ENCODE results near the gene SPOCD1. TPM values are rescaled to one million over a fixed set of nuclear protein-coding genes. Genes with fewer than 3 reads are reported as not detected.

SPOCD1 gene
- total RNA-seq, 1 experiment from 2014 or later: 0.54 TPM

DNA sequence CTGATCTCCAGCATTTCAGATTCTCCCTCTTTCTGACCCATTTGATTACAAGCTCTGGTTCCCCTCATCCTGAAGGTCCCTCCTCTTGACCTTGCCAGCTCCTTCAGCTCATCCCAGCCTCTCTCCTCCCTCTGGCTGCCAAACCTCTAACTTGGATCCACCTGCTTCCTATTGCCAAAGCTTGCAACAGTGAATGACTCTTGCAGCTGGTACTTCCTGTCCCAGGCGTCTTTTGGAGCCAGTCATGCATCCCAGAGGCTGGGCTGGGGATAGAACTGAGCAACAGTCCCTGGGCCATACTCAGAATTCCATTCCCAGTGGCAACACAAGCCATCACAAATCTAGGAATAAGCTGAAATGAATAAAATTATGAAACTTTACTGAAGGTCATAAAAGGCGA, 27.7 kb upstream of the SPOCD1 start:
- POLR2A ChIA-PET: no interaction called here
- Histone ChIP-seq H3K4me1 (ENCODE audit: control insufficient read depth, insufficient read depth, low read length) (no peaks in the 10 kb centered on the region), H3K27ac (ENCODE audit: low read length) (no peak overlapping the region), H3K4me3 (ENCODE audit: low read depth in 2 of 2, low read length in 2 of 2) (no peak overlapping the region), H3K36me3 (ENCODE audit: control insufficient read depth, insufficient read depth, low read length) (no peaks in the 10 kb centered on the region), H3K9me3 (ENCODE audit: control insufficient read depth, insufficient read depth, low read depth, low read length) (no peaks in the 10 kb centered on the region), H3K27me3 (ENCODE audit: control insufficient read depth, insufficient read depth, low read length) (no peaks in the 10 kb centered on the region)
- ATAC-seq (no peak), DNase-seq (ENCODE audit: low read depth, low spot score) (peak; percentile 59)
- BruUV-seq (replicated peaks): no TSS peak
- in situ Hi-C loops (cut with HindIII; ENCODE audit: low pct_unique_long_range_greater_than_20kb, low sequenced_read_pairs): no loop called here
- intact Hi-C loops (cut with micrococcal nuclease; ENCODE audit: unreplicated experiment): no loop called here
- TF ChIP-seq POLR2AphosphoS5 (IDR thresholded peaks at IDR 0.05; ENCODE audit: low read depth, low read length): no peak
- no peak for TF ChIP-seq TCF7L2 (IDR thresholded peaks at IDR 0.05; ENCODE audit: low read depth, low read length)
- TF ChIP-seq, protein P1, sequence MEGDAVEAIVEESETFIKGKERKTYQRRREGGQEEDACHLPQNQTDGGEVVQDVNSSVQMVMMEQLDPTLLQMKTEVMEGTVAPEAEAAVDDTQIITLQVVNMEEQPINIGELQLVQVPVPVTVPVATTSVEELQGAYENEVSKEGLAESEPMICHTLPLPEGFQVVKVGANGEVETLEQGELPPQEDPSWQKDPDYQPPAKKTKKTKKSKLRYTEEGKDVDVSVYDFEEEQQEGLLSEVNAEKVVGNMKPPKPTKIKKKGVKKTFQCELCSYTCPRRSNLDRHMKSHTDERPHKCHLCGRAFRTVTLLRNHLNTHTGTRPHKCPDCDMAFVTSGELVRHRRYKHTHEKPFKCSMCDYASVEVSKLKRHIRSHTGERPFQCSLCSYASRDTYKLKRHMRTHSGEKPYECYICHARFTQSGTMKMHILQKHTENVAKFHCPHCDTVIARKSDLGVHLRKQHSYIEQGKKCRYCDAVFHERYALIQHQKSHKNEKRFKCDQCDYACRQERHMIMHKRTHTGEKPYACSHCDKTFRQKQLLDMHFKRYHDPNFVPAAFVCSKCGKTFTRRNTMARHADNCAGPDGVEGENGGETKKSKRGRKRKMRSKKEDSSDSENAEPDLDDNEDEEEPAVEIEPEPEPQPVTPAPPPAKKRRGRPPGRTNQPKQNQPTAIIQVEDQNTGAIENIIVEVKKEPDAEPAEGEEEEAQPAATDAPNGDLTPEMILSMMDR (IDR thresholded peaks at IDR 0.05): no peak
- no peak for TF ChIP-seq SIN3A (IDR thresholded peaks at IDR 0.05; ENCODE audit: borderline replicate concordance, insufficient read depth, low read depth, low read length)
- TF ChIP-seq, protein P2, sequence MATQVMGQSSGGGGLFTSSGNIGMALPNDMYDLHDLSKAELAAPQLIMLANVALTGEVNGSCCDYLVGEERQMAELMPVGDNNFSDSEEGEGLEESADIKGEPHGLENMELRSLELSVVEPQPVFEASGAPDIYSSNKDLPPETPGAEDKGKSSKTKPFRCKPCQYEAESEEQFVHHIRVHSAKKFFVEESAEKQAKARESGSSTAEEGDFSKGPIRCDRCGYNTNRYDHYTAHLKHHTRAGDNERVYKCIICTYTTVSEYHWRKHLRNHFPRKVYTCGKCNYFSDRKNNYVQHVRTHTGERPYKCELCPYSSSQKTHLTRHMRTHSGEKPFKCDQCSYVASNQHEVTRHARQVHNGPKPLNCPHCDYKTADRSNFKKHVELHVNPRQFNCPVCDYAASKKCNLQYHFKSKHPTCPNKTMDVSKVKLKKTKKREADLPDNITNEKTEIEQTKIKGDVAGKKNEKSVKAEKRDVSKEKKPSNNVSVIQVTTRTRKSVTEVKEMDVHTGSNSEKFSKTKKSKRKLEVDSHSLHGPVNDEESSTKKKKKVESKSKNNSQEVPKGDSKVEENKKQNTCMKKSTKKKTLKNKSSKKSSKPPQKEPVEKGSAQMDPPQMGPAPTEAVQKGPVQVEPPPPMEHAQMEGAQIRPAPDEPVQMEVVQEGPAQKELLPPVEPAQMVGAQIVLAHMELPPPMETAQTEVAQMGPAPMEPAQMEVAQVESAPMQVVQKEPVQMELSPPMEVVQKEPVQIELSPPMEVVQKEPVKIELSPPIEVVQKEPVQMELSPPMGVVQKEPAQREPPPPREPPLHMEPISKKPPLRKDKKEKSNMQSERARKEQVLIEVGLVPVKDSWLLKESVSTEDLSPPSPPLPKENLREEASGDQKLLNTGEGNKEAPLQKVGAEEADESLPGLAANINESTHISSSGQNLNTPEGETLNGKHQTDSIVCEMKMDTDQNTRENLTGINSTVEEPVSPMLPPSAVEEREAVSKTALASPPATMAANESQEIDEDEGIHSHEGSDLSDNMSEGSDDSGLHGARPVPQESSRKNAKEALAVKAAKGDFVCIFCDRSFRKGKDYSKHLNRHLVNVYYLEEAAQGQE (IDR thresholded peaks at IDR 0.05; ENCODE audit: insufficient read depth in 1 of 2, low read depth in 2 of 2, low read length in 1 of 2): no peak
- CTCF ChIA-PET: interaction anchor here (0.6 to 0.9 kb wide), 2 partner anchors 120 to 555 kb away, joined by 3 to 10 read pairs; no protein-coding TSS in a partner anchor

DNA sequence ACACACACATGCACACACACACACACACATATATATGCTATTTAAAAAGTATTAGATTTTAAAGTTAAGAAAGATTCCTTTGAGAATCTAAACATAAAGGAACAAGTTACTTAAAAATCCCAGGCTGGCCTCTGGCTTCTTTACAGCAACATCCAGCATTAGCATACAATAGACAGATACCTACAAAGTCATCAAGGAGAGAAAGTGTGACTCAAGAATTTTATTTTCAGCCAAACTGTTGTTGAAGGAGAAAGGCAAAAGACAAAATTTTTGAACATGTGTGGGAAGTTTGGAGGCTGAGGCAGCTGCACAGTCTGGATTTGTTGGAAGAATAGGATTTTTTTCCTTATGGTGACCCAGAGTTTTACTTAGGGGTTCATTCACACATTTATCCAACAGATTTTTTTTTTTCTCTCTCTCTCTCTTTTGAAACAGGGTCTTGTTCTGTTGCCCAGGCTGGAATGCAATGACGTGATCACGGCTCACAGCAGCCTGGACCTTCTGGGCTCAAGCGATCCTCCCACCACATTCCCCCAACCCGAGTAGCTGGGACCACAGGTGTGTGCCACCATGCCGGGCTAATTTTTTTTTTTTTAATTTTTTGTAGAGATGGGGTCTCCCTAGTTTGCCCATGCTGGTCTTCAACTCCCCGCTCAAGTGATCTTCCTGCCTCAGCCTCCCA, 24.0 kb upstream of the SPOCD1 start:
- CTCF ChIA-PET: interaction anchor here (0.6 kb wide), 1 partner anchor 15 kb away, joined by 3 read pairs; no protein-coding TSS in a partner anchor
- no peak for DNase-seq (ENCODE audit: low read depth, low spot score)
- no peak overlapping the region for H3K27ac ChIP-seq (ENCODE audit: low read length)
- no peaks in the 10 kb centered on the region for H3K9me3 ChIP-seq (ENCODE audit: control insufficient read depth, insufficient read depth, low read depth, low read length)
- TF ChIP-seq POLR2AphosphoS5 (IDR thresholded peaks at IDR 0.05; ENCODE audit: low read depth, low read length) (no peak), SIN3A (IDR thresholded peaks at IDR 0.05; ENCODE audit: borderline replicate concordance, insufficient read depth, low read depth, low read length) (no peak), TCF7L2 (IDR thresholded peaks at IDR 0.05; ENCODE audit: low read depth, low read length) (no peak)
- TF ChIP-seq, protein P2 (IDR thresholded peaks at IDR 0.05; ENCODE audit: insufficient read depth in 1 of 2, low read depth in 2 of 2, low read length in 1 of 2): no peak
- TF ChIP-seq, protein P1 (IDR thresholded peaks at IDR 0.05): no peak
- POLR2A ChIA-PET: no interaction called here
- no peak overlapping the region for H3K4me3 ChIP-seq (ENCODE audit: low read depth in 2 of 2, low read length in 2 of 2)
- H3K27me3 ChIP-seq (ENCODE audit: control insufficient read depth, insufficient read depth, low read length): no peaks in the 10 kb centered on the region
- in situ Hi-C loops (cut with HindIII; ENCODE audit: low pct_unique_long_range_greater_than_20kb, low sequenced_read_pairs) (no loop called here), intact Hi-C loops (cut with micrococcal nuclease; ENCODE audit: unreplicated experiment) (no loop called here)
- no peak for ATAC-seq
- H3K4me1 ChIP-seq (ENCODE audit: control insufficient read depth, insufficient read depth, low read length): no peaks in the 10 kb centered on the region
- no peaks in the 10 kb centered on the region for H3K36me3 ChIP-seq (ENCODE audit: control insufficient read depth, insufficient read depth, low read length)
- BruUV-seq (replicated peaks): no TSS peak

Data from Panc1 (cell line).